HepG2 (cell line): ENCODE data around the gene SPPL2B. TPM values are rescaled to one million over a fixed set of nuclear protein-coding genes. Genes with fewer than 3 reads are reported as not detected.

Experiments
- ARNTL ChIP-seq: sonication (generic); formaldehyde crosslinking; IDR thresholded peaks from 2 replicates; pipeline ENCODE4 v1.4.0; 2020; ENCODE audit warnings: mild to moderate bottlenecking, missing genetic modification reagents
- ATF3 ChIP-seq: sonication (generic); formaldehyde crosslinking; IDR thresholded peaks from 2 replicates; pipeline ENCODE4 v1.4.0; 2020; ENCODE audit warnings: missing genetic modification reagents
- BATF2 ChIP-seq: sonication (generic); formaldehyde crosslinking; IDR thresholded peaks from 2 replicates; pipeline ENCODE4 v1.8.0; 2022; ENCODE audit warnings: mild to moderate bottlenecking, missing genetic modification reagents, moderate library complexity
- GABPB1 ChIP-seq: IDR thresholded peaks from 2 replicates; pipeline ENCODE4 v1.6.1; 2016; ENCODE audit warnings: mild to moderate bottlenecking, missing genetic modification reagents, moderate library complexity, missing compliant biosample characterization
- ISL2 ChIP-seq: sonication (generic); formaldehyde crosslinking; IDR thresholded peaks from 2 replicates; pipeline ENCODE4 v1.5.0; 2020; ENCODE audit warnings: missing genetic modification reagents
- KDM1A ChIP-seq: IDR thresholded peaks from 2 replicates; pipeline ENCODE4 v1.6.1; 2016; ENCODE audit warnings: missing compliant biosample characterization
- KDM4B ChIP-seq: sonication (generic); formaldehyde crosslinking; IDR thresholded peaks from 2 replicates; pipeline ENCODE4 v1.4.0; 2020; ENCODE audit warnings: missing genetic modification reagents
- KLF15 ChIP-seq: sonication (generic); formaldehyde crosslinking; IDR thresholded peaks from 2 replicates; pipeline ENCODE4 v1.8.1; 2023; ENCODE audit warnings: borderline replicate concordance, mild to moderate bottlenecking, inconsistent platforms, missing genetic modification reagents, mixed read lengths
- LRRFIP1 ChIP-seq: sonication (generic); formaldehyde crosslinking; conservative IDR thresholded peaks from 2 replicates; pipeline ENCODE4 v1.4.0; 2020; ENCODE audit warnings: missing genetic modification reagents
- MIER3 ChIP-seq: IDR thresholded peaks from 2 replicates; pipeline ENCODE4 v1.6.1; 2016; ENCODE audit warnings: missing compliant biosample characterization, borderline replicate concordance
- NCOA2 ChIP-seq: sonication (generic); formaldehyde crosslinking; IDR thresholded peaks from 2 replicates; pipeline ENCODE4 v1.8.0; 2022; ENCODE audit warnings: inconsistent platforms
- SPEN ChIP-seq: sonication (generic); formaldehyde crosslinking; IDR thresholded peaks from 2 replicates; pipeline ENCODE4 v1.5.1; 2020; ENCODE audit warnings: low read depth, mild to moderate bottlenecking, missing genetic modification reagents
- ZFP36L1 ChIP-seq: sonication (generic); formaldehyde crosslinking; IDR thresholded peaks from 2 replicates; pipeline ENCODE4 v1.8.0; 2022; ENCODE audit warnings: mild to moderate bottlenecking, missing genetic modification reagents, moderate library complexity
- ZNF616 ChIP-seq: sonication (generic); formaldehyde crosslinking; IDR thresholded peaks from 2 replicates; pipeline ENCODE4 v1.5.0; 2020; ENCODE audit warnings: low read depth, mild to moderate bottlenecking, missing genetic modification reagents
- ZNF747 ChIP-seq: sonication (generic); formaldehyde crosslinking; IDR thresholded peaks from 2 replicates; pipeline ENCODE4 v1.8.1; 2023; ENCODE audit warnings: missing genetic modification reagents, mild to moderate bottlenecking, borderline replicate concordance
- ZUFSP ChIP-seq: sonication (generic); formaldehyde crosslinking; IDR thresholded peaks from 2 replicates; pipeline ENCODE4 v1.9.0; 2021; ENCODE audit warnings: missing genetic modification reagents, mild to moderate bottlenecking, borderline replicate concordance
- polyA plus RNA-seq, 8 experiments: library from polyadenylated mRNA; depleted of rRNA in 3 of 8; stranded (reverse) in 7 of 8; unstranded in 1 of 8; fragments of >200 nt; fragmentation: Illumina TruSeq in 4 of 8; extraction: Trizol in 4 of 8; gene quantifications; 2 replicates each; pipeline versions ENCODE4 v1.2.1 to v1.2.3, GENCODE V29; 2011 to 2016; ENCODE audit warnings: low read depth in 4 of 8, missing spikeins in 1 of 8, mixed read lengths in 1 of 8; ENCODE audit not compliant: insufficient read depth in 1 of 8
- total RNA-seq, 5 experiments: library from RNA; depleted of rRNA; stranded (reverse); fragments of >200 nt; fragmentation: Illumina TruSeq; extraction: Trizol; gene quantifications; 2 replicates each; pipeline ENCODE4 v1.2.3, GENCODE V29; 2016; ENCODE audit warnings: low read depth in 1 of 5

Gene SPPL2B
- total and polyA plus RNA-seq, 2 of the 13 experiments (the other 11 are each of a cell fraction or from before 2014, with no cell fraction given): 14.9 to 15.2 TPM

GRCh38 chr19:2394442-2395292, 66.2 kb downstream of the SPPL2B start (continued):
- TF ChIP-seq ZUFSP (CRISPR knock-in tag) (no peak), ZNF747 (CRISPR knock-in tag) (no peak), ZFP36L1 (0 out of 2 replicates have a peak, but pooled peaks have one; percentile 52), KDM4B (CRISPR knock-in tag) (no peak), NCOA2 (CRISPR knock-in tag) (0 out of 2 replicates have a peak, but pooled peaks have one; percentile 6), ATF3 (CRISPR knock-in tag) (peak; percentile 34; the same call in 1 of the 2 replicates), SPEN (CRISPR knock-in tag) (no peak), ZNF616 (CRISPR knock-in tag) (no peak), GABPB1 (CRISPR knock-in tag) (peak; percentile 29; the same call in 1 of the 2 replicates), ISL2 (CRISPR knock-in tag) (no peak; the same call in 1 of the 2 replicates), ARNTL (CRISPR knock-in tag) (0 out of 2 replicates have a peak, but pooled peaks have one; percentile 9), KDM1A (CRISPR knock-in tag) (no peak), KLF15 (no peak), MIER3 (no peak; the same call in 1 of the 2 replicates), LRRFIP1 (CRISPR knock-in tag) (no peak), BATF2 (CRISPR knock-in tag) (no peak)
